Adrenal gland (tissue), 12 donors: ENCODE data around the gene UBAC2. TPM values are rescaled to one million over a fixed set of nuclear protein-coding genes. Genes with fewer than 3 reads are reported as not detected.
"Not testable (repeated sequence)": the region's sequence is repeated elsewhere in the genome, so short reads cannot be mapped to it uniquely, and the experiment has no call there.

Experiments
- DNase-seq, 7 donors: peaks; one replicate each; pipeline ENCODE4 v3.0.0-alpha.2; 2019 to 2020
- H3K27ac ChIP-seq, 5 donors: fragments of 200-600 bp; sonication (generic) in 4 of 5; 1 replicate in 3 of 5; 2 replicates in 2 of 5; pipeline versions ENCODE4 v1.5.1 to v1.8.0; 2016 to 2020; ENCODE audit warnings: mild to moderate bottlenecking in 1 of 5
- H3K27me3 ChIP-seq: fragments of 200-600 bp; 2 replicates; pipeline ENCODE4 v1.8.0; 2021
- H3K36me3 ChIP-seq, 2 donors: fragments of 200-600 bp; replicated peaks in 1 of 2; 1 replicate in 1 of 2; 2 replicates in 1 of 2; pipeline versions ENCODE4 v1.5.1 to v1.8.0; 2018 to 2022
- H3K4me1 ChIP-seq, 2 donors: fragments of 200-600 bp; replicated peaks in 1 of 2; 1 replicate in 1 of 2; 2 replicates in 1 of 2; pipeline versions ENCODE4 v1.5.1 to v1.8.0; 2018 to 2021
- H3K4me3 ChIP-seq, 4 donors: fragments of 200-600 bp; sonication (generic) in 3 of 4; one replicate each; pipeline ENCODE4 v1.5.1; 2016 to 2018
- H3K9me3 ChIP-seq, 3 donors: fragments of 200-600 bp; sonication (generic) in 1 of 3; replicated peaks in 1 of 3; 1 replicate in 2 of 3; 2 replicates in 1 of 3; pipeline versions ENCODE4 v1.5.1 to v1.8.0; 2016 to 2021
- POLR2A ChIP-seq, 2 donors: fragments of 450-650 bp; IDR thresholded peaks; one replicate each; pipeline ENCODE4 v1.6.1; 2017; ENCODE audit warnings: antibody characterized with exemption in 2 of 2, mild to moderate bottlenecking in 2 of 2, moderate library complexity in 1 of 2
- WGBS, 4 donors: extraction: QIAGEN DNeasy Blood & Tissue Kit in 2 of 4; methylation state at CpG; one replicate each; pipeline versions ENCODE4 v1.1.5 to v1.1.7; 2013 to 2017; 5-methylcytosine and 5-hydroxymethylcytosine counted together
- intact Hi-C, 2 donors: fragments of 100-400 bp; cut with DNase I; formaldehyde crosslinking; loops; one replicate each; pipeline versions ENCODE4 v1.14.1 to v1.15.0; 2022 to 2023
- polyA plus RNA-seq, 3 donors: library from polyadenylated mRNA; stranded (reverse); fragments of 200-250 nt in 2 of 3; fragments of 350-450 nt in 1 of 3; fragmentation: Illumina TruSeq in 1 of 3; extraction: RNeasy Lipid Tissue Mini Kit (QIAGEN cat#74804) in 1 of 3; gene quantifications; one replicate each; pipeline ENCODE4 v1.2.3, GENCODE V29; 2013 to 2014
- total RNA-seq, 9 donors: library from RNA; depleted of rRNA in 4 of 9; stranded (reverse); fragments of >200 nt in 4 of 9; fragments of 120-200 nt in 1 of 9; fragmentation: NEBNext Ultra II Directional in 1 of 9; extraction: Animal tissue kit (Norgen Biotek cat#: 25700) in 1 of 9; gene quantifications; one replicate each; pipeline versions ENCODE4 v1.1.0 to v1.2.4, GENCODE V29; 2013 to 2023
- TF ChIP-seq, protein P1 (sequence below), 6 experiments: fragments of 450-650 bp in 4 of 6; fragments of 200-600 bp in 2 of 6; sonication (generic) in 1 of 6; IDR thresholded peaks; 1 replicate in 5 of 6; 2 replicates in 1 of 6; pipeline versions ENCODE4 v1.5.1 to v1.8.0; 2016 to 2021; ENCODE audit warnings: antibody characterized with exemption in 6 of 6, mild to moderate bottlenecking in 2 of 6, moderate library complexity in 1 of 6
- donor health status: healthy with polysubstance abuse.
- donor health status: Bipolar disorder and iron deficiency.
- donor health status: DM: yes; HTN: yes; CAD: no.
- donor health status: DM: no; HTN: no; CAD: no.
- donor health status: DM: no; HTN: no; CAD: no.
- donor health status: DM: yes; HTN: yes; CAD: no.

The UBAC2 gene
- total and polyA plus RNA-seq, 12 donors = 46.3 to 67.8 (median 53.5) TPM

DNA sequence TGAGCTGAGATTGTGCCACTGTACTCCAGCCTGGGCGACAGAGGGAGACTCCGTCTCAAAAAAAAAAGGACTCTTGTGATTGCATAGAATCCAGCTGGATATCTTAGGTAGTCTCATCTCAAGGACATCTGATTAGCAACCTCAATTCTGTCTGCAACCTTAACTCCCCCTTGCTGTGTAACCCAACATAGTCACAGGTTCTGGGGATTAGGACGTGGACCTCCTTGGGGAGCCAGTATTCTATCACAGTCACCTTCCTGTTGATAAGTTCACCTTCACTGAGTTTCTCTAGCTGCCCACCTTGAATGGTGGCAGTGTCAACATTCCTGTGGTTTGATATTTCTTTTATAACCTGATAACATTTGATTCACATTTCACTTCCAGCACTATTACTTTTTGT, 30.3 kb downstream of the UBAC2 start:
- DNase-seq = no peak

GRCh38 chr13:99231721-99232120, 31.1 kb downstream of the UBAC2 start:
- DNase-seq = peak in 1 of 7 donors; percentile 8
- H3K36me3 ChIP-seq = no peaks in the 10 kb centered on the region
- no peaks in the 10 kb centered on the region for H3K27me3 ChIP-seq
- H3K4me1 ChIP-seq = peaks cover 5 to 30% of the 10 kb centered on the region in 2 donors
- 46 to 57% (median 52%) methylated on average over 1 of the region's 1 CpG for WGBS, 4 donors
- H3K27ac ChIP-seq = no peak overlapping the region
- no peaks in the 10 kb centered on the region for H3K9me3 ChIP-seq
- intact Hi-C loops = no loop called here
- no peak overlapping the region for H3K4me3 ChIP-seq
- TF ChIP-seq, protein P1, sequence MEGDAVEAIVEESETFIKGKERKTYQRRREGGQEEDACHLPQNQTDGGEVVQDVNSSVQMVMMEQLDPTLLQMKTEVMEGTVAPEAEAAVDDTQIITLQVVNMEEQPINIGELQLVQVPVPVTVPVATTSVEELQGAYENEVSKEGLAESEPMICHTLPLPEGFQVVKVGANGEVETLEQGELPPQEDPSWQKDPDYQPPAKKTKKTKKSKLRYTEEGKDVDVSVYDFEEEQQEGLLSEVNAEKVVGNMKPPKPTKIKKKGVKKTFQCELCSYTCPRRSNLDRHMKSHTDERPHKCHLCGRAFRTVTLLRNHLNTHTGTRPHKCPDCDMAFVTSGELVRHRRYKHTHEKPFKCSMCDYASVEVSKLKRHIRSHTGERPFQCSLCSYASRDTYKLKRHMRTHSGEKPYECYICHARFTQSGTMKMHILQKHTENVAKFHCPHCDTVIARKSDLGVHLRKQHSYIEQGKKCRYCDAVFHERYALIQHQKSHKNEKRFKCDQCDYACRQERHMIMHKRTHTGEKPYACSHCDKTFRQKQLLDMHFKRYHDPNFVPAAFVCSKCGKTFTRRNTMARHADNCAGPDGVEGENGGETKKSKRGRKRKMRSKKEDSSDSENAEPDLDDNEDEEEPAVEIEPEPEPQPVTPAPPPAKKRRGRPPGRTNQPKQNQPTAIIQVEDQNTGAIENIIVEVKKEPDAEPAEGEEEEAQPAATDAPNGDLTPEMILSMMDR (IDR thresholded peaks at IDR 0.05) = no peak
- no peak for TF ChIP-seq POLR2A (IDR thresholded peaks at IDR 0.05)

More for the DNA sequence above, 30.3 kb downstream of the UBAC2 start:
- intact Hi-C loops = no loop called here
- TF ChIP-seq, protein P1 (IDR thresholded peaks at IDR 0.05) = no peak
- TF ChIP-seq POLR2A (IDR thresholded peaks at IDR 0.05) = no peak
- Histone ChIP-seq H3K4me3 (no peak overlapping the region), H3K27me3 (no peaks in the 10 kb centered on the region), H3K4me1 (peaks cover 5 to 30% of the 10 kb centered on the region in 2 donors), H3K36me3 (no peaks in the 10 kb centered on the region), H3K27ac (no peak overlapping the region), H3K9me3 (no peaks in the 10 kb centered on the region)
- WGBS, 4 donors = 59 to 83% (median 70%) methylated on average over 3 of the region's 3 CpGs

GRCh38 chr13:99237981-99238662, 37.5 kb downstream of the UBAC2 start:
- no peaks in the 10 kb centered on the region for H3K9me3 ChIP-seq
- DNase-seq = peak in 5 of 7 donors; percentile 29 to 48 (median 38)
- no peaks in the 10 kb centered on the region for H3K36me3 ChIP-seq
- TF ChIP-seq POLR2A (IDR thresholded peaks at IDR 0.05) = no peak
- TF ChIP-seq, protein P1 (IDR thresholded peaks at IDR 0.05) = no peak
- peak overlapping the region in 1 of 4 donors; percentile 6 for H3K4me3 ChIP-seq
- intact Hi-C loops = no loop called here
- H3K27ac ChIP-seq = peak overlapping the region in 2 of 5 donors; percentile 27 to 32
- peaks cover 0 to 5% of the 10 kb centered on the region in 2 donors for H3K4me1 ChIP-seq
- H3K27me3 ChIP-seq = no peaks in the 10 kb centered on the region
- 24 to 44% (median 34%) methylated on average over 8 of the region's 8 CpGs for WGBS, 4 donors

DNA sequence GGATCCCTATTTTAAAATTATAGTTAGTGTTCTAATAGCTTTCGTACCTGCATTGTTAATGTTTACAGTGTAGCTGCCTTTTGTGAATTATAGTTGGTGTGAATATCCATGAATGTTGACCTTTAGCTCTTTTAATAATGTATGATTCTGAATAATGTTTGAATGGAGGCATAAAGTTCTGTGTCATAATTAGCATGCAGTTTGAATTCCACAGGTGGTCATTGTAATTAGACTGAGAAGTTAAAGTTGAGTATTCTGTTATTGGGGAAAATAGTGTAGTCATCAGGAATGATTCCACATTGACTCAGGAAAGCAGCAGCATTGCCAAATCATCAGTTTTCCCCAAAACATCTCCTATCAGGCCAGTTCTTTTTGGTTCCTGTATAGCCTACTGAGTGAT, 45.4 kb downstream of the UBAC2 start:
- no peak overlapping the region for H3K4me3 ChIP-seq
- intact Hi-C loops = no loop called here

DNA sequence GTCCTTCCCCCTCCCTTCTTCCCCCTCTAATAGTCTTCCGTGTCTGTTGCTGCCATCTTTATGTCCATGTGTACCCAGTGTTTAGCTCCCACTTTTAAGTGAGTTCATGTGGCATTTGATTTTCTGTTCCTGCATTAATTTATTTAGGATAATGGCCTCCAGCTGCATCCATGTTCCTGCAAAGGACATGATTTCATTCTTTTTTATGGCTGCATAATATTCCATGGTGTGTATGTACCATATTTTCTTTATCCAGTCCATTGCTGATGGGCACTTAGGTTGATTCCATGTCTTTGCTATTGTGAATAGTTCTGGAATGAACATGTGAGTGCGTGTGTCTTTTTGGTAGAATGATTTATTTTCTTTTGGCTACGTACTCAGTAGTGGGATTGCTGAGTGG, 48.5 kb downstream of the UBAC2 start:
- H3K4me1 ChIP-seq, DNase-seq, H3K36me3 ChIP-seq, H3K4me3 ChIP-seq, H3K9me3 ChIP-seq, H3K27me3 ChIP-seq, H3K27ac ChIP-seq, intact Hi-C loops: not testable (repeated sequence)
- WGBS, 4 donors = 95 to 100% (median 98%) methylated on average over 3 of the region's 3 CpGs

More for the DNA sequence above, 45.4 kb downstream of the UBAC2 start:
- no peaks in the 10 kb centered on the region for H3K9me3 ChIP-seq
- no peak for DNase-seq
- 93 to 100% (median 98%) methylated on average over 1 of the region's 1 CpG for WGBS, 4 donors
- H3K27ac ChIP-seq = no peak overlapping the region
- H3K36me3 ChIP-seq = peaks cover 0 to 6% of the 10 kb centered on the region in 2 donors
- no peaks in the 10 kb centered on the region for H3K4me1 ChIP-seq
- TF ChIP-seq, protein P1 (IDR thresholded peaks at IDR 0.05) = no peak
- no peak for TF ChIP-seq POLR2A (IDR thresholded peaks at IDR 0.05)
- H3K27me3 ChIP-seq = no peaks in the 10 kb centered on the region

- 94 to 98% (median 96%) methylated on average over 2 of the region's 2 CpGs for WGBS, 4 donors
- H3K4me3 ChIP-seq = not testable (repeated sequence)
Measured at GRCh38 chr13:99249606-99250005, 49.0 kb downstream of the UBAC2 start.

More at GRCh38 chr13:99249606-99250005, 49.0 kb downstream of the UBAC2 start:
- H3K9me3 ChIP-seq, H3K4me1 ChIP-seq, H3K36me3 ChIP-seq, H3K27ac ChIP-seq, intact Hi-C loops, H3K27me3 ChIP-seq, DNase-seq: not testable (repeated sequence)
